ENCODE measurements around the gene RPL27A. TPM values are rescaled to one million over a fixed set of nuclear protein-coding genes. Genes with fewer than 3 reads are reported as not detected.
A peak's percentile ranks its signal among the peaks of the same experiment; 100 is the strongest.
"Not testable (repeated sequence)": the region's sequence is repeated elsewhere in the genome, so short reads cannot be mapped to it uniquely, and the experiment has no call there.

The RPL27A gene
- total and polyA plus RNA-seq, 8 donors = 138 to 4,507 (median 1,038) TPM

- DNase-seq = no peak
- intact Hi-C loops (cut with DNase I; ENCODE audit: low total_unique reads) = no loop called here
- H3K4me1 ChIP-seq = no peaks in the 10 kb centered on the region
- H3K27me3 ChIP-seq = no peaks in the 10 kb centered on the region
- peaks cover 0 to 16% (median 6%) of the 10 kb centered on the region in 4 donors for H3K36me3 ChIP-seq
- no peak for TF ChIP-seq CTCF (IDR thresholded peaks at IDR 0.05)
- no peak for TF ChIP-seq EP300 (IDR thresholded peaks at IDR 0.05)
- no peak for TF ChIP-seq POLR2AphosphoS5 (IDR thresholded peaks at IDR 0.05)
- no peak for TF ChIP-seq POLR2A (IDR thresholded peaks at IDR 0.05)
- H3K27ac ChIP-seq = no peak overlapping the region
- H3K9me3 ChIP-seq = no peaks in the 10 kb centered on the region
- H3K4me3 ChIP-seq = no peak overlapping the region
- 84 to 90% (median 89%) methylated on average over 6 of the region's 6 CpGs for WGBS, 5 donors
These were observed 21.4 kb upstream of the RPL27A start for GRCh38 chr11:8661001-8661795.

- Histone ChIP-seq H3K9me3 (no peaks in the 10 kb centered on the region), H3K36me3 (peaks cover 0 to 35% (median 21%) of the 10 kb centered on the region in 4 donors), H3K27me3 (no peaks in the 10 kb centered on the region), H3K27ac (no peak overlapping the region), H3K4me3 (no peak overlapping the region), H3K4me1 (no peaks in the 10 kb centered on the region)
- intact Hi-C loops (cut with DNase I; ENCODE audit: low total_unique reads) = no loop called here
- TF ChIP-seq POLR2A (IDR thresholded peaks at IDR 0.05) (no peak), EP300 (IDR thresholded peaks at IDR 0.05) (no peak), POLR2AphosphoS5 (IDR thresholded peaks at IDR 0.05) (no peak), CTCF (IDR thresholded peaks at IDR 0.05) (no peak)
- no peak for DNase-seq
- WGBS, 5 donors = 79 to 92% (median 90%) methylated on average over 1 of the region's 1 CpG
These were observed 17.4 kb upstream of the RPL27A start for GRCh38 chr11:8665222-8665621.

DNA sequence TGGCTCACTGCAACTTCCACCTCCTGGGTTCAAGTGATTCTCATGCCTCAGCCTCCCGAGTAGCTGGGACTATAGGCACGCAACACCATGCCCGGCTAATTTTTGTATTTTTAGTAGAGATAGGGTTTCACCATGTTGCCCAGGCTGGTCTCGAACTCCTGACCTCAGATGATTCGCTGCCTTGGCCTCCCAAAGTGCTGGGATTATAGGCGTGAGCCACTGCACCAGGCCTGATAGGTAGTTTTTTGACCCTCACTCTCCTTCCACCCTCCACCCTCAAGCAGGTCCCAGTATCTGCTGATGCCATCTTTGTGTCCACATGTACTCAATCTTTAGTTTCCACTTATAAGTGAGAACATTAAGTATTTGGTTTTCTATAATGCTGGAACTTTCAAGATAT, 12.5 kb upstream of the RPL27A start:
- H3K9me3 ChIP-seq; H3K27ac ChIP-seq; DNase-seq; intact Hi-C loops (cut with DNase I; ENCODE audit: low total_unique reads); H3K4me3 ChIP-seq; H3K27me3 ChIP-seq: not testable (repeated sequence)
- Histone ChIP-seq H3K36me3 (peaks cover 0 to 42% (median 29%) of the 10 kb centered on the region in 4 donors), H3K4me1 (peaks cover 3 to 20% (median 9%) of the 10 kb centered on the region in 4 donors)
- 96 to 99% (median 98%) methylated on average over 6 of the region's 6 CpGs for WGBS, 5 donors

DNA sequence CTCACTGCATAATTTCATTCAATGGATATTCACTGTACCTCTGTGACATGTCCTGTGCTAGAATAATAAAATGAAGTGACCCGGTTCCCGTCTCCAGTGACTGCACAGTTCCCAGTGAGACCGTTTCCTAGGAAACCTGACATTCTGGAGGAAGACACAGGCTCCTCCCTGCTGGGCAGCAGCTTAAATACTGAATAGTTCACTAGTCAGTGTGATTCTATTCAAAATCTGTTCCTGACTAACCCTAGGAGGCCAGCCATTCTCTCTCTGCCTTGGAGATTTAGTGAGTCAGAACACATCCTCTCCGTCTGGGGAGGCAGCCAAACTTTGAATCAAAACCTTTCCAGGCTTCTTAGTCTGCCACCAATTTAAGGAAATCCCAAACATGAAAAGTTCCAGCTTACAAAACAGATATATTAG, 11.4 kb upstream of the RPL27A start:
- TF ChIP-seq EP300 (IDR thresholded peaks at IDR 0.05) = no peak
- TF ChIP-seq POLR2AphosphoS5 (IDR thresholded peaks at IDR 0.05) = peak in 2 of 3 donors; percentile 36 to 68
- DNase-seq = peak in 1 of 2 donors; percentile 83
- Histone ChIP-seq H3K4me1 (peaks cover 3 to 20% (median 9%) of the 10 kb centered on the region in 4 donors), H3K9me3 (no peaks in the 10 kb centered on the region), H3K27me3 (no peaks in the 10 kb centered on the region), H3K36me3 (peaks cover 0 to 42% (median 29%) of the 10 kb centered on the region in 4 donors), H3K4me3 (no peak overlapping the region), H3K27ac (peak overlapping the region; percentile 31 to 82 (median 79))
- WGBS, 5 donors = 42 to 71% (median 62%) methylated on average over 4 of the region's 4 CpGs
- intact Hi-C loops (cut with DNase I; ENCODE audit: low total_unique reads) = no loop called here

DNA sequence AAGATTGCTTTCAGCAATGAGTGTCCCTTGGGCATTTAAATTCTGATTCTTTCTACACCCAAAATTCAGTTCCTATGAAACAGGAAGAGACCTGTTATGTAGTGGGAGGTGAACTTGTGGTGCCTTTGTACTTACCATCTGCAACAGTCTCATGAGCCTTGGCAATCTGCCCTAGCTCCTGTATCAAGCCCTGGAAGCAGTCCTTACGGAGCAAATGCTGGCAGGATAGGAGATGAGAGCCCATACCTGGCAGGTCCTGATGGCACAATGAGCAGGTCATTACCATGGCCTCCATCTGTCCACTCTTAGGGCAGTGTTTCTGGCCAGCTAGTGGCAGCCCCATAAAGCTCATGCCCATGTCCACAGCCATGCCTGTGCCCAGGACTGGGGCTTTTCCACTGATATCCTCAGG, 10.9 kb upstream of the RPL27A start:
- no peaks in the 10 kb centered on the region for H3K27me3 ChIP-seq
- H3K4me3 ChIP-seq = no peak overlapping the region
- TF ChIP-seq EP300 (IDR thresholded peaks at IDR 0.05) = no peak
- TF ChIP-seq POLR2AphosphoS5 (IDR thresholded peaks at IDR 0.05) = no peak
- no peak for TF ChIP-seq CTCF (IDR thresholded peaks at IDR 0.05)
- TF ChIP-seq POLR2A (IDR thresholded peaks at IDR 0.05) = no peak
- H3K9me3 ChIP-seq = no peaks in the 10 kb centered on the region
- intact Hi-C loops (cut with DNase I; ENCODE audit: low total_unique reads) = no loop called here
- peaks cover 0 to 42% (median 29%) of the 10 kb centered on the region in 4 donors for H3K36me3 ChIP-seq
- H3K27ac ChIP-seq = peak overlapping the region; percentile 11 to 82 (median 79)
- 0 to 33% (median 0%) methylated on average over 1 of the region's 1 CpG for WGBS, 5 donors
- peak in 1 of 2 donors; percentile 65 for DNase-seq
- H3K4me1 ChIP-seq = peaks cover 3 to 20% (median 9%) of the 10 kb centered on the region in 4 donors
